GM12873 (cell line): ENCODE data around the gene SIRT6.

Experiments
- CTCF ChIP-seq: IDR thresholded peaks from 2 replicates; pipeline ENCODE4 v1.5.1; 2012; ENCODE audit warnings: low read depth, mild to moderate bottlenecking, moderate library complexity, low read length, control low read depth; ENCODE audit not compliant: insufficient read depth; ENCODE audit errors: missing control alignments

SIRT6 gene

GRCh38 chr19:4217429-4218264, 35.3 kb upstream of the SIRT6 start:
- no peak for TF ChIP-seq CTCF

- no peak for TF ChIP-seq CTCF
Observed at GRCh38 chr19:4216846-4217245, 34.5 kb upstream of the SIRT6 start.

GRCh38 chr19:4215807-4216206, 33.4 kb upstream of the SIRT6 start:
- no peak for TF ChIP-seq CTCF

GRCh38 chr19:4213116-4213515, 30.8 kb upstream of the SIRT6 start:
- TF ChIP-seq CTCF, result no peak

- TF ChIP-seq CTCF, result no peak
Observed at GRCh38 chr19:4210166-4210731, 27.9 kb upstream of the SIRT6 start.

- peak; percentile 71 for TF ChIP-seq CTCF
Observed at GRCh38 chr19:4208385-4209094, 26.2 kb upstream of the SIRT6 start.

GRCh38 chr19:4206818-4207484, 24.6 kb upstream of the SIRT6 start:
- TF ChIP-seq CTCF, result peak; percentile 53
